Keratinocyte (primary cell): Measurements from ENCODE around the gene ITIH3. TPM values are rescaled to one million over a fixed set of nuclear protein-coding genes. Genes with fewer than 3 reads are reported as not detected.

ENCODE experiments used
- DNase-seq: peaks from one replicate; pipeline ENCODE4 v3.0.0-alpha.2; 2011; ENCODE audit warnings: low read depth, missing footprints, low spot score
- FAIRE-seq: peaks from 2 replicates; lab custom pipeline; 2011; peaks lifted over from hg19 to GRCh38; lab: Jason Lieb, UNC
- H2AFZ ChIP-seq: 2 replicates; pipeline ENCODE4 v1.6.0; 2012; ENCODE audit warnings: low read length, control low read depth, inconsistent platforms; ENCODE audit not compliant: control insufficient read depth
- H3K27ac ChIP-seq: 2 replicates; pipeline ENCODE4 v1.5.1; 2011; ENCODE audit warnings: low read length; ENCODE audit not compliant: control insufficient read depth, insufficient read depth
- H3K27me3 ChIP-seq: 3 replicates; pipeline ENCODE4 v1.6.0; 2011; ENCODE audit warnings: low read length; ENCODE audit not compliant: control insufficient read depth, insufficient read depth; ENCODE audit errors: extremely low read depth
- H3K36me3 ChIP-seq, 2 experiments: 2 replicates in 1 of 2; 3 replicates in 1 of 2; pipeline ENCODE4 v1.5.1; 2011; ENCODE audit warnings: low read length in 2 of 2, mild to moderate bottlenecking in 1 of 2; ENCODE audit not compliant: control insufficient read depth in 2 of 2, insufficient read depth in 2 of 2; ENCODE audit errors: extremely low read depth in 1 of 2
- H3K4me1 ChIP-seq: 3 replicates; pipeline ENCODE4 v1.5.1; 2011; ENCODE audit warnings: low read length; ENCODE audit not compliant: control insufficient read depth, insufficient read depth; ENCODE audit errors: extremely low read depth
- H3K4me2 ChIP-seq: 3 replicates; pipeline ENCODE4 v1.6.0; 2011; ENCODE audit warnings: low read depth, low read length; ENCODE audit not compliant: control insufficient read depth, insufficient read depth; ENCODE audit errors: extremely low read depth
- H3K4me3 ChIP-seq, 3 experiments: fragments of 200-600 bp in 1 of 3; sonication (generic) in 1 of 3; 2 replicates in 2 of 3; 3 replicates in 1 of 3; pipeline ENCODE4 v1.5.1; 2011 to 2016; ENCODE audit warnings: low read length in 3 of 3, mild to moderate bottlenecking in 3 of 3, control low read depth in 2 of 3, inconsistent platforms in 1 of 3, low read depth in 1 of 3, mixed read lengths in 1 of 3, mixed run types in 1 of 3, moderate library complexity in 1 of 3; ENCODE audit not compliant: control insufficient read depth in 2 of 3, insufficient read depth in 2 of 3; ENCODE audit errors: extremely low read depth in 1 of 3
- H3K79me2 ChIP-seq: 2 replicates; pipeline ENCODE4 v1.6.0; 2012; ENCODE audit warnings: low read length; ENCODE audit not compliant: control insufficient read depth, insufficient read depth
- H3K9ac ChIP-seq: 3 replicates; pipeline ENCODE4 v1.6.0; 2011; ENCODE audit warnings: low read length; ENCODE audit not compliant: control insufficient read depth, insufficient read depth; ENCODE audit errors: extremely low read depth
- H3K9me1 ChIP-seq: 3 replicates; pipeline ENCODE4 v1.6.0; 2011; ENCODE audit warnings: low read length; ENCODE audit not compliant: control insufficient read depth, insufficient read depth; ENCODE audit errors: extremely low read depth
- H3K9me3 ChIP-seq: 2 replicates; pipeline ENCODE4 v1.5.1; 2012; ENCODE audit warnings: low read depth, low read length; ENCODE audit not compliant: control insufficient read depth
- H4K20me1 ChIP-seq: 3 replicates; pipeline ENCODE4 v1.6.0; 2011; ENCODE audit warnings: low read length; ENCODE audit not compliant: control insufficient read depth, insufficient read depth; ENCODE audit errors: extremely low read depth
- CTCF ChIP-seq, 3 experiments: IDR thresholded peaks in 1 of 3; conservative IDR thresholded peaks in 1 of 3; optimal IDR thresholded peaks in 1 of 3; 2 replicates in 2 of 3; 3 replicates in 1 of 3; pipeline versions ENCODE3 to v1.5.1; 2011; ENCODE audit warnings: low read length in 3 of 3, mild to moderate bottlenecking in 3 of 3, moderate library complexity in 2 of 3, control low read depth in 1 of 3, inconsistent platforms in 1 of 3; ENCODE audit not compliant: insufficient read depth in 2 of 3; ENCODE audit errors: extremely low read depth in 1 of 3
- EZH2 ChIP-seq: IDR thresholded peaks from one replicate; pipeline ENCODE4 v1.6.1; 2012; ENCODE audit warnings: inconsistent platforms, mild to moderate bottlenecking, low read length, moderate library complexity
- dilution Hi-C: fragments of 300-500 bp; cut with MboI; formaldehyde crosslinking; loops from one replicate; pipeline ENCODE4 v1.7.0; 2020; ENCODE audit warnings: low sequenced_read_pairs; ENCODE audit not compliant: extremely low pct_ligation_motif_present
- polyA plus RNA-seq, 5 experiments: library from polyadenylated mRNA; depleted of rRNA in 3 of 5; stranded (reverse) in 3 of 5; stranded (forward) in 1 of 5; unstranded in 1 of 5; fragments of >200 nt; gene quantifications; 1 replicate in 1 of 5; 2 replicates in 3 of 5; 3 replicates in 1 of 5; pipeline versions ENCODE4 v1.2.1 to v1.2.3, GENCODE V29; 2011 to 2012; ENCODE audit warnings: missing spikeins in 2 of 5, low read depth in 1 of 5, low replicate concordance in 1 of 5

The ITIH3 gene
- polyA plus RNA-seq, 1 donor (not counting 4 experiments of a cell fraction or from before 2014, with no cell fraction given), result not detected

DNA sequence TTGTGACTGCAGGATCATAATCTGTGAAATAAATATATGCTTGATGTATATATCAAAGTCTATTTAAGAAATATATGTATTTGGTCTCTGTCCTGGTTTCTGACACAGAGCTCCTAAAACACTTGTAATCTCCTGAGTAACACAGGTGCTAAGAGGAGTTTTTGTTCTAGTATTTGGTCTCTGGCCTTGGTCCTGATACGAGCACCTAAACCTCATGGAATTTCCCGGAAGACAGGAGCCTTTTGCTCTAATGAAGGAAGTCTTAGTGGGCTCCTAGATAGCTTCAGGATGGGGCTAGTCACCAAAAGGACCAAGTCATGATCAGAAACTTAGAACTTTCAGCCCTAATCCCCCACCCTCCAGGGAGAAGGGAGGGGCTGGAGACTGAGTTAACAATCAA lies 59.4 kb downstream of the ITIH3 start:
- no peak for DNase-seq
- H3K27ac ChIP-seq, result no peak overlapping the region
- H3K9me1 ChIP-seq, result no peaks in the 10 kb centered on the region
- no peak for FAIRE-seq
- H3K9ac ChIP-seq, result no peak overlapping the region
- no peaks in the 10 kb centered on the region for H3K4me1 ChIP-seq
- dilution Hi-C loops, result no loop called here
- H3K4me3 ChIP-seq, result no peak overlapping the region
- no peak for TF ChIP-seq CTCF (optimal IDR thresholded peaks at IDR 0.05 in 1 of 3, IDR thresholded peaks at IDR 0.05 in 1 of 3, conservative IDR thresholded peaks at IDR 0.05 in 1 of 3; ENCODE audit: extremely low read depth in 1 of 3, insufficient read depth in 2 of 3, low read length in 3 of 3)
- no peak for TF ChIP-seq EZH2
- no peak overlapping the region for H2AFZ ChIP-seq
- H3K9me3 ChIP-seq, result no peaks in the 10 kb centered on the region
- no peak overlapping the region for H3K4me2 ChIP-seq
- no peaks in the 10 kb centered on the region for H3K79me2 ChIP-seq
- H4K20me1 ChIP-seq, result no peaks in the 10 kb centered on the region
- peaks cover 13 to 26% of the 10 kb centered on the region in 2 experiments for H3K36me3 ChIP-seq
- H3K27me3 ChIP-seq, result no peaks in the 10 kb centered on the region

DNA sequence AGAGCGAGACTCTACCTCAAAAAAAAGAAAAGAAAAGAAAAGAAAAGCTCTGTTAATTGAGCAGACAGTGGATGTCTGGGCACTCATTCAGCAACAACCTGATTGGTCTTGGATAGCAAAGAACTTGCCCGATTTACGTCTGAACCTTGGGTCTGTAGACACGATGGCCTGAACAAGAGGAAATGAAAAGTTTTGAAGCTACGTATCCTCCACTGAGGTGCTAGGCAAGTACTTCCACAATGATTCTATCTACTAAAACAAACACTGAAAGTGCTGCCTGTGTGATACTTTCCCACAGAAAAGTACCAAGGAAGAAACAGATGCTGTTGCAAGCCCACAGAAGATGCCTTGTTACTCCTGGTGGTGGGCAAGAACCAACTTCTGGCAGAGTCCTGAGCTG lies 62.1 kb downstream of the ITIH3 start:
- H4K20me1 ChIP-seq, result no peaks in the 10 kb centered on the region
- no peak overlapping the region for H3K27ac ChIP-seq
- FAIRE-seq (no peak), DNase-seq (no peak)
- no peaks in the 10 kb centered on the region for H3K79me2 ChIP-seq
- no peaks in the 10 kb centered on the region for H3K4me1 ChIP-seq
- H3K4me3 ChIP-seq, result no peak overlapping the region
- H2AFZ ChIP-seq, result no peak overlapping the region
- H3K9ac ChIP-seq, result no peak overlapping the region
- dilution Hi-C loops, result no loop called here
- no peak overlapping the region for H3K4me2 ChIP-seq
- peaks cover 8 to 11% of the 10 kb centered on the region in 2 experiments for H3K36me3 ChIP-seq
- H3K9me1 ChIP-seq, result no peaks in the 10 kb centered on the region
- no peaks in the 10 kb centered on the region for H3K27me3 ChIP-seq
- no peaks in the 10 kb centered on the region for H3K9me3 ChIP-seq
- TF ChIP-seq CTCF (optimal IDR thresholded peaks at IDR 0.05 in 1 of 3, IDR thresholded peaks at IDR 0.05 in 1 of 3, conservative IDR thresholded peaks at IDR 0.05 in 1 of 3; ENCODE audit: extremely low read depth in 1 of 3, insufficient read depth in 2 of 3, low read length in 3 of 3), result no peak
- TF ChIP-seq EZH2, result no peak
